ENCODE data around the gene COL17A1.

The COL17A1 gene

GRCh38 chr10:104032144-104032775 is 53.4 kb downstream of the COL17A1 start:
- no peak for DNase-seq (ENCODE audit: low read depth)

- no peak for DNase-seq (ENCODE audit: low read depth)
Observed at GRCh38 chr10:104031631-104032030, 54.0 kb downstream of the COL17A1 start.

- DNase-seq (ENCODE audit: low read depth): no peak
Observed at GRCh38 chr10:104029521-104029860, 56.2 kb downstream of the COL17A1 start.

- no peak for DNase-seq (ENCODE audit: low read depth)
Observed at GRCh38 chr10:104028823-104029520, 56.7 kb downstream of the COL17A1 start.

- DNase-seq (ENCODE audit: low read depth): no peak
Observed at GRCh38 chr10:104028146-104028545, 57.5 kb downstream of the COL17A1 start.

GRCh38 chr10:104026762-104027161 is 58.9 kb downstream of the COL17A1 start:
- no peak for DNase-seq (ENCODE audit: low read depth)

GRCh38 chr10:104025524-104025923 is 60.2 kb downstream of the COL17A1 start:
- DNase-seq (ENCODE audit: low read depth): no peak

GRCh38 chr10:104022026-104022425 is 63.7 kb downstream of the COL17A1 start:
- no peak for DNase-seq (ENCODE audit: low read depth)

- no peak for DNase-seq (ENCODE audit: low read depth)
Observed at GRCh38 chr10:104021246-104021645, 64.4 kb downstream of the COL17A1 start.

GRCh38 chr10:104020020-104020419 is 65.7 kb downstream of the COL17A1 start:
- DNase-seq (ENCODE audit: low read depth): no peak

- DNase-seq (ENCODE audit: low read depth): no peak
Observed at GRCh38 chr10:104018471-104018870, 67.2 kb downstream of the COL17A1 start.

- no peak for DNase-seq (ENCODE audit: low read depth)
Observed at GRCh38 chr10:104016661-104017060, 69.0 kb downstream of the COL17A1 start.

GRCh38 chr10:104014176-104014575 is 71.5 kb downstream of the COL17A1 start:
- DNase-seq (ENCODE audit: low read depth): no peak

GRCh38 chr10:104013489-104013888 is 72.2 kb downstream of the COL17A1 start:
- DNase-seq (ENCODE audit: low read depth): no peak

- DNase-seq (ENCODE audit: low read depth): no peak
Observed at GRCh38 chr10:104011904-104012303, 73.8 kb downstream of the COL17A1 start.

GRCh38 chr10:104005172-104005863 is 80.4 kb downstream of the COL17A1 start:
- no peak for DNase-seq (ENCODE audit: low read depth)

GRCh38 chr10:104002911-104003310 is 82.8 kb downstream of the COL17A1 start:
- DNase-seq (ENCODE audit: low read depth): no peak

GRCh38 chr10:103998805-103999204 is 86.9 kb downstream of the COL17A1 start:
- no peak for DNase-seq (ENCODE audit: low read depth)

GRCh38 chr10:103995134-103995533 is 90.5 kb downstream of the COL17A1 start:
- DNase-seq (ENCODE audit: low read depth): no peak

GRCh38 chr10:103991393-103992128 is 94.1 kb downstream of the COL17A1 start:
- no peak for DNase-seq (ENCODE audit: low read depth)

GRCh38 chr10:103990531-103990930 is 95.1 kb downstream of the COL17A1 start:
- DNase-seq (ENCODE audit: low read depth): no peak

GRCh38 chr10:103990121-103990520 is 95.6 kb downstream of the COL17A1 start:
- no peak for DNase-seq (ENCODE audit: low read depth)

- DNase-seq (ENCODE audit: low read depth): no peak
Observed at GRCh38 chr10:103986360-103986759, 99.3 kb downstream of the COL17A1 start.
